Kasumi-1 (cell line): ENCODE data around the gene TTC29.
"Not testable (repeated sequence)": the region's sequence is repeated elsewhere in the genome, so short reads cannot be mapped to it uniquely, and the experiment has no call there.

Source experiments
- DNase-seq, 2 experiments: peaks; one replicate each; lab custom pipeline; 2025; lab: John Stamatoyannopoulos, UW

The TTC29 gene

GRCh38 chr4:146709956-146710355 is 235.7 kb downstream of the TTC29 start:
- DNase-seq: no peak

DNA sequence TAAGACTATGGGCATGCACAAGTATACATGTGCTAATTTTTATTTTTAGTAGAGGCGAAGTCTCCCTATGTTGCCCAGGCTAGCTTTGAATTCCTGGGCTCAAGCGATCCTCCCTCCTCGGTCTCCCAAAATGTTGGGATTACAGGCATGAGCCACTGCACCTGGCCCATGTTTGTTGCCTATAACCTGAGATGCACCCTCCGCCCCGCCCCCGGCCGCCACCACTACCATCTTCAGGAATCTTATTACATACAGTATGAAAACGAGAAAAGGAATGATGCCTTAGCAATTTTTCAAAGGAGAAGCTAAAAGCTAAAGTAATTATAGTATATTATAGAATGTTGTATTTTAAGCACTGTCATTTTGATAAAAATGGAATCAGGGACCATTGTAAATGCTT is 245.8 kb downstream of the TTC29 start:
- no peak for DNase-seq

DNA sequence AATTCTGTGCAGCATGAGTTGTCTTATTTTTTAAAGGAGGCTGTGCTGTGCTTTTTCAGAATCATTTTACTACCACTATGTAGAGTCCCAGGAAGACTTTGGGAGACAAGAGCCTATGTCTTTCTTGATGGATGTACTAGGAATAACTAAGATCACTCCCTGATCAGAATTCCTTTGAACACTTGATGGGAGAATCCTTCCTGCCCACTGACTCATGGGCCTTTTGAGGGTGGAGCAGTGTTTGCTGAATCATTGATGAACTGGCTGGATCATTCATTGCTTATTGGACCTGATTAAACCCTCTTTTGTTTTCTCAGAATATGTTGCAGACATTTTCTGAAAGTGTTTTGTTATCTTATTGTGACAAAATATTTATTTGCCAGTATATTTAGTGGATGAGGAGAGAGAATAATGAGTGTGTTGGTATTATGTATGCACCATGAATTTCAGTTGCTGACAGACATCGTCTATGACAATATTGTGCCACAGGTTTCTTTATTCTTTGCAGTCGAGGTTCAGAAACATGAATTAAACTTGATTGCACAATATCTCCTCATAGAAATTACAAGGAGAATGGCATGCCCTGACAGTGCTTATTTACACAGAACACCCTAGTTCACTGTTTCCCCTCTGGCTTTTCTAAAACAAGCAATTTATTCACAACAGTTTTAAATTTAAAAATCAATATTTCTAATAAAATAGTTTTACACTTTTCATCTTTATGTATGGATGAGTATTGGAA is 270.7 kb downstream of the TTC29 start:
- no peak for DNase-seq

GRCh38 chr4:146663968-146664311 is 281.7 kb downstream of the TTC29 start:
- DNase-seq: not testable (repeated sequence)

DNA sequence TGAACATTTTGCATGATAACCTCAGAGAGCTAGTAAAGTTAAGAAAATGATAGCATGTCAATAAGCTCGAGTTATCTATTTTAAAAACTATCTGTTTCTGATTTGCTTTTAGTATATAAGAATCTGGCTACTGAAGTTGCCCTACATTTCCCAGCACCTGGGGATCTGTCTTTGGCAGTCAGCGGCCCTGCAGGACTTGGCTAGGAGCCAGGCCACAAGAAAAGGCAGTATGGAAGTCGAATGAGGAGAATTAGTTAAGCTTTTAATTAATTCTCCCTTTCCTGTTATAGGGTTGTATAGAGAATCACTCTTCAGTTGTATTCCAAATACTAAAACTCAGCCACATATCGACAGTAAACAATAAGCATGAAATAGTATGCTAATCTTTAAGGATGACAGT is 284.3 kb downstream of the TTC29 start:
- no peak for DNase-seq
